Stimulated activated CD4-positive, alpha-beta T cell treated with anti-CD3 and anti-CD28 coated beads, TNF-alpha, amount 100 ng/mL, for 1 hour (primary cell): ENCODE data around the gene PIGL.
"Not testable (repeated sequence)": the region's sequence is repeated elsewhere in the genome, so short reads cannot be mapped to it uniquely, and the experiment has no call there.

Experiments used
- DNase-seq, 3 donors: peaks; one replicate each; pipeline ENCODE4 v3.0.0-alpha.2; 2020; ENCODE audit warnings: low read depth in 3 of 3, low spot score in 1 of 3

Gene PIGL

DNA sequence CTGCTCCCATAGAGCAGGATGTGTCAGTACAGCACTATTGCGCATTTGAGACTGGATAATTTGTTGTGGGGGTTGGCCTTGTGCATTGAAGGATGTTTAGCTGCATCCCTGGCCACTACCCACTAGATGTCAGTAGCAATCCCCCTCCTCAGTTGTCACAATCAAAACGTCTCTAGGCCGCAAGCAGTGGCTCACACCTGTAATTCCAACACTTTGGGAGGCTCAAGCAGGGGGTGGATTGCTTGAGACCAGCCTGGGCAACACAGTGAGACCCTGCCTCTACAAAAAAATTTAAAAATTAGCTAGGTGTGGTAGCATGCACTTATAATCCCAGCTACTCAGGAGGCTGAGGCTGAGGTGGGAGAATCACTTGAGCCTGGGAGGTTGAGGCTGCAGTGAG is 87.8 kb downstream of the PIGL start:
- DNase-seq: no peak

DNA sequence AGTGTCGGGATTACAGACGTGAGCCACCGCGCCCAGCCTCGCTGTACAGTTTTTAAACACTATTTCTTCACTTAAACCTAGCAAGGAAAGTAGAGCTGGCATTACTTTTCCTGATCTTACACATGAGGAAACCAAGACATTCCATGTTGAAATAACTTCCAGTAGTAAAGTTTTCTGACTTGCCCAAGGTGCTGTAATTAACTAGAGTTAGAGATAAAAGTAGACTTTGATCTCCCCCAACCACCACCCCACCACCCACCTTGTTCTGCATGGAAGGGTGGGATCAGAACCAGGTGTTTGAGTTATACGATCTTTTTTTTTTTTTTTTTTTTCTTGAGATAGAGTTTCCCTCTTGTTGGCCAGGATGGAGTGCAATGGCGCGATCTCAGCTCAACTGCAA is 89.2 kb downstream of the PIGL start:
- DNase-seq: no peak

DNA sequence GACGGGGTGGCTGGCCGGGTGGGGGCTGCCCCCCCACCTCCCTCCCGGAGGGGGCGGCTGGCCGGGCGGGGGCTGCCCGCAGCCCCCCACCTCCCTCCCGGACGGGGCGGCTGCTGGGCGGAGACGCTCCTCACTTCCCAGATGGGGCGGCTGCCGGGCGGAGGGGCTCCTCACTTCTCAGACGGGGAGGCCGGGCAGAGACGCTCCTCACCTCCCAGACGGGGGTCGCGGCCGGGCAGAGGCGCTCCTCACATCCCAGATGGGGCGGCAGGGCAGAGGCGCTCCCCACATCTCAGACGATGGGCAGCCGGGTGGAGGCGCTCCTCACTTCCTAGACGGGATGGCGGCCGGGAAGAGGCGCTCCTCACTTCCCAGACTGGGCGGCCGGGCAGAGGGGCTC is 95.1 kb downstream of the PIGL start:
- DNase-seq: not testable (repeated sequence)

DNA sequence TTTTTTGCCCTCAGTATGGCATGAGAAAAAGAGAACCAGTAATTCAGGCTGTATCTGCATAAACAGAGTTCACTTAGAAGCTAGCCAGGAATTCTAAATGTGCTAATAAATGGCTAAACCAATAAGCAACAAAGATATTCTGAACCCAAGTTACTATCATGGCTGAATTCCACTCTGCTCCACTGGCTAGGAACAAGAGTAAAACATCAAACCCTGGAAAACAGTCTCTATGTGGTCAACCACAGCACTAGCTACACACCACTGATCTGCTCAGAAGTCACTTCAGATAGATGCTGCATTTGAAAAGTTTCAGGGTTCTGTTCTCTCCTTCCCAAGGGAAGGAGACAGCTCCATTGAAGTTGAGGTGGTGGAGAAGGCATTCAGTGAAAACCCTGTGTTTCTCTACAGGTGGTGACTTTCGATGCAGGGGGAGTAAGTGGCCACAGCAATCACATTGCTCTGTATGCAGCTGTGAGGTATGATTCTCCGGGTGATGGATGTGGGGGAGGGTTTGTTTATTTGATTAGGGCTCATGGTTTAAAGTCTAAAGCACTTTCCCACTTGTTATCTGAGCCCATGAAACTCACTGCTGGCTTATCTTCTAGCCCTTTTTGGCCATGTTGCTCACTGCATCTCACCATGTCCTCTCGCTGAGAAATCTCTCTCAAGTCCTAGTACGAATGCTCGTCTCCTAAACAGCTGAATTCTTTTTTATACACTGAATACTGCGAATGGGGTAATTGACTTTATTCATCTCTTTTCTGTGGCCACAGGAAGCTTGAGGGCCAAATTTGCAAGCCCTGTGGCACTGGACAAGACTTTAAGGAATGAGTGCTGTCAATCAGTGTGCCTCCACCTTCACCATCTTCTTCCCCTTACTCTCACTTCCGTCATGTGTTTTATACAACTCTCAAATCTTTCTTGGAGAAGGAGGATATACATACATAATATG is 96.4 kb downstream of the PIGL start:
- DNase-seq: no peak

DNA sequence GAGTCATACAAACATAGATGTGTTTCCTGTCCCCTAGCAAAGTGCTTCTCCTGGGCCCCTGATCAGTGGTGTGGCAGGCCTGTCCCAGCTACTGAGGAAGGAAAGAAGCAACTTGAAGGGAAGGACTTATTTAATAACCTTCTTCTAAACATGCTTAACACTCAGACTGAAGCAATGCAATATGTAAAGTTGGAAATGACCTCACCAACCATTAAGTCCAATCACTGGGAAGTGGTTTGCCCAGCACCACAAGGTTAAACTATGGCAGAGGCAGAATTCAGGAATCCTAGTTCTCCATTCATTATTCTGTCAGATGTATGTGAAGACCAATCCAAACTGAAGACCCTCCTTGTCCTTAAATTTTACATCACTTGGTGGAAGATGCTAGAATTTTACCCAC is 97.2 kb downstream of the PIGL start:
- no peak for DNase-seq

DNA sequence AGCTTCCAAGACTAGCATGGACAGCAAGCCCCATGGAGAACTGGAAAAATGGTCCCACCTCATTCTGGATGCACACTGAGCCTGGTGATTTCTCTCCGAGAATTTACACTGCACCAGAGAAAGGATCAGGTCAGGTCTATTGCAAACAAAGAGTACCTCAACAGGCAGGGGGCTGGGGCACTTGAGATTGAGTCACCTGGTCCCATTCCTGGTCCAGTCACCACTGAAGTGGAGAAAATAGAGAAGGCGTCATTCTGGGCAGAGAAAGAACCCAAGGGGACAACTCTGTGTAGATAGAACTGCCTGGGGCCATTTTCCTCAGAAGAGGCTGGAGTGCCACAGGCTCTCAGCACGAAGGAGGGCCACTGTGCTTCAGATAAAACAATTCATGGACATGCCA is 97.8 kb downstream of the PIGL start:
- no peak for DNase-seq

DNA sequence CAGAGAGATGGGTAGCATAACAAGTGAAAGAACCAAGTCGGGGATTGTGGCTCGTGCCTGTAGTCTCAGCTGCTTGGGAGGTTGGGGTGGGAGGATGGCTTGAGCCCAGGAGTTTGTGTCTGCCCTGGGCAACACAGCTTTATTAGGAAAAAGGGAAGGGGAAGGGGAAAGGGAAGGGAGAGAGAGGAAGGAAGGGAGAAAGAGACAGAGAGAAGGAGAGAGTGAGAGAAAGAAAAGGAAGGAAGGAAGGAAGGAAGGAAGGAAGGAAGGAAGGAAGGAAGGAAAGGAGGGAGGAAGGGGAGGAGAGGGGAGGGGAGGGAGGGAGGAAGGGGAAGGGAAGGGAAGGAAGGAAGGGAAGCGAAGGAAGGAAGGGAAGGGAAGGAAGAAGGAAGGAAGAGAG is 103.0 kb downstream of the PIGL start:
- no peak for DNase-seq

DNA sequence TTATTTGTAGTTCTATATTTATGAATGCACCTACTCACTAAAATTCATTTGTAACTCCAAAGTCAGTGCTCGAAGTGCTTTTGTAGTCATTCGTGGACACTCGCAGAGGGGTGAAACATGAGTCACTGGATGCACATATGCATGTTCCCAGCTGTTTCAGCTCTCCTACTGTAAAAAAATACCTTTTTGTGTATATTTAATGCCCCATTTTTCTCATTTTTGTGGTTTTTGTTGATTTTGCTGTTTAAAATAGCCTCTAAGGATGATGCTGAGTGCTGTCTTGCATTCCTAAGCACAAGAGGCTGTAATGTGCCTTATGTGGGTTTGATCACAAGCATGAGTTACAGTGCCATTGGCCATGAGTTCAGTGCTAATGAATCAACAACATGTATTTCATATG is 105.6 kb downstream of the PIGL start:
- no peak for DNase-seq

DNA sequence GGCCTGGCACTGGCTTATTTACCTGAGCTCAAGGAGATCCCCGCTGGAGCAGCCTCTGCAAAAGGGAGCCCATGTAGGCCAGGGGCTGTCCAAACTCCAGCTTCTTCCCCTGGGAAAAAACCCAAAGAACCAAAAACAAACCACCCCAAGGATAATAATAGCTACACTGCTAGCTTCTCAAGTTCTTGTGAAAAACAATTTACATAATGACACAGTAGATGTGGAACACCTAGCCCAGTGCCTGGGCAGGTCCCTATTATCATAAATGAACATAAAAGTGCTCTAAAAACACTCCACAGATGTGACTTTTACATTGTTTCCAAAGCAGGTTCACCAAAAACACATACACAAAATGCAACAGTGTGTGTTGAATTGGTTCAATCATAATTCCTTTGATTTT is 109.0 kb downstream of the PIGL start:
- no peak for DNase-seq

DNA sequence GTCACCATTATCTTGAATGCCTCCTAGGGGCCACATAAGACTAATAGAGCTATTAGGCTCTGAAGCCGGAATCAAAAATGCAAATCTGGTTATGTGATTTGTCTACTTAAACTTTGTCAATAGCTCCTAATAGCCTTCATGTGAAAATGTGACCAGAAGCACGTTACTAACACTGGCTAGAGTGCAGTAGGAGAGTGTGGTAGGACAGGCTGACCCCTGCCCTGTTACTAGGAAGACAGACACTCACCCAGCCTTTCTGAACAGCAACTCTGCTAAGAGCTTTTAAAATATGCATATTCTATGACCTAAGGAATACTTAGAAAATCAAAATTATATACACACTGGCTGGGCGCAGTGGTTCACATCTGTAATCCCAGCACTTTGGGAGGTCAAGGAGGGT is 110.0 kb downstream of the PIGL start:
- DNase-seq: no peak

DNA sequence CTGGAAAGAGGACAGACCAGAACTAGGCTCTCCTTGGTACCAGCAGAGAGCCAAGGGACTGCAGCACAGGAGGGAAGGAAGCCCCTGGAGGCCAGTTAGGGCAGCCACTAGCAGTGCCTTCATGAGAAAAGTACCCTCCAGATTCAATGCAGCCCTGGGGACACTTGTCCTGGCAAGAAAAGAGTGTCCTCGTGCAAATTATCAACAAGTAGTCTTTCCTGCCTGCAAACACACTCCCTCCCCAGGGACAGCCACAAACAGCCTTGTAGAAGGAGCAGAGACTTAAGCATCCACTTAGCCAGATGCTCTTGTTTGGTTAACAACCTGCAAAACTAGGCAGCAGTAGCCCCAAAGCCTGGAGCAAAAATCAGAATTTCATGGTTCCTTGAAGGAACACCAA is 112.0 kb downstream of the PIGL start:
- DNase-seq: no peak

DNA sequence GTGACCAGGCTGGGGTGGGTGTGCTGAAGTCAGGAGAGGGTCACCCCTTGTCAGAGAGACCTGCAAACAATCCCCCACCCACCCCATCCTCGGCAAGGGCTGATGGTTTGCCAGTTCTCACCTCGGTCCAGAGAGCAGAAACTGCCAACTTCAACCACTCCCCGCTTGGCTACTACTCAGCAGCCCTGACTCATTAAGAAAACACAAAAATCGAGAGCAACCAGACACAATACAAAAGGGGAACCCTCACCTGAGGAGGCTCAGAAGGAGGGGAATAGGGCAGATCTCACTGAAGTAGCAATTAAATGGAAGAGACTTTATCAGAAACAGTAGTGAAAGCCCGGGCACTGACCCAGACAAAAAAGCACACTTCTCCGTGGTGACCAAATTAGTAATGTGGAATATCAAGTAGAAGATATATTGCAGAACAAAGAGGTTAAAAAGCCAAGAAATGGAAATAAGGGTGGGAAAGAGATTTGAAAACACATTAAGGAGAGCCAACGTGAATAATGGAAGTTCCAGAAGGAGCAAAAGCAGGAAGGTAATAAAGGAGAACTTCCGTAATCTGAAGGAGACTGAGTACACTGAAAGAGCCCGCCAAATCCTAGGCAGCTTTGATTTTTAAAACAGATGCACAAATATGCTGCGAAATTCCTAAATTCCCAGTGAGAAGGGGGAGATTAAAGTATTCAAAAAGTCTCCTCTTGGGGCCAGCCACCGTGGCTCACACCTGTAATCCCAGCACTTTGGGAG is 112.7 kb downstream of the PIGL start:
- no peak for DNase-seq

DNA sequence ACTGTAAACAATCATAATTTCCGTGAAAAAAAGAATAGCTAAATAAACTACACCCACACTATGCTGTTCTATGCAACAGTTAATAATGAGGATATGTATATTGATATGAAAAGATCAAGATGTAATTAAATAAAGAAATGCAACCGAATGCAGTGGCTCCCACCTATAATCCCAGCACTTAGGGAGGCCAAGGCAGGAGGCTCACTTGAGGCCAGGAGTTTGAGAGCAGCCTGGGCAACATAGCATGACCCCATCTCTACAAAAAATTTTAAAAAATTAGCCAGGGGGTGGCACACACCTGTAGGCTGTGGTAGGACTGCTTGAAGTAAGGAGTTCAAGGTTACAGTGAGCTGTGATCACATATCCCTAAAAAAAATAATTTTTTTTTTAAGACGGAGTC is 121.4 kb downstream of the PIGL start:
- no peak for DNase-seq

DNA sequence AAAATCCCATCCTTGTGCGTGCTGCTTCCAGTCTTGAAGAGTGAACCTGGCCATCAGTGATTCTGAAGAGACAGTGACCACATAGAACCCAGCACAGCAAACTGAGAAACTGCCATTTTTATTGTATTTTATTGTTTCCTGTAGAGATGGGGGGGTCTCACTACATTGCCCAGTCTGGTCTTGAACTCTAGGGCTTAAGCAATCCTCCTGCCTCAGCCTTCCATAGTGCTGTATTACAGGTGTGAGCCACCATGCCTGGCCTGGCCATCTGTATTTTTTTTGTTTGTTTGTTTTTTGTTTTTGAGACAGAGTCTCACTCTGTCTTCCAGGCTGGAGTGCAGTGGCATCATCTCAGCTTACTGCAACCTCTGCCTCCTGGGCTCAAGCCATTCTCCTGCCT is 122.4 kb downstream of the PIGL start:
- DNase-seq: no peak

DNA sequence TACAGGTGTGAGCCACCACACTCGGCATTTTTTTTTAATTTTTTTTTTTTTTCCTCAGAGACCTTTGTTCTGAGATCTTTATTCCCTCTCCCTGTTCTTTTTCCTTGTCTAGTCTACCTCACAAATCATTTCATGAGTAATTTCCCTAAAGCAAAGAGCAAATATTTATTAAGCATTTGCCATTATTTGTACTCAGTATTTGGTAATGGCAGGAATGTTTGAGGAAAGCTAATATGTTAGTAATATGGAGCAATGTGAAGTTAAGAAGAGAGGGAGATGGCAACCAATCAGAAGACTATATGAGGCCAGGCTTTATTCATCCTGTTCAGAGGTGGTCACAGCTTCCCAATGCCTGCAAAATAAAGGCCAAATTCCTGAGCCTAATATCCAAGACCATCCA is 122.9 kb downstream of the PIGL start:
- DNase-seq: no peak

DNA sequence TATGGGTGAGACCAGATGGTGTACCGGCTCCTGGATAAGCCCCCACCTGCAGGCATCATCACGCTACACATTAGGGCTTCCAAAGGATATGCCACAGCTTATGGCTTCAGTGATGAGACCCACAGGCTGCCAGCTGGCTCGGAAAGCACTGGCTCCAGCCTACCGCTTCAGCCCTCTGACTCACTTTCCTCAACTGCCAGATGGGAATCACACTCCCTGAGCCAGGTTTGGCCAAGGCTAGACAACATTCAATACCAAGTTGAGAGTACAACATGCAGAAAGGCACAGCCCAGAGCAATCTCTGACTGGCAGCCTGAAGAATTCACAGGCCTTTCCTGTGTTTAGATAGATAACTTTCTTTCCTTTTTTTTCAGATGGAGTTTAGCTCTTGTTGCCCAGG is 126.0 kb downstream of the PIGL start:
- DNase-seq: no peak

DNA sequence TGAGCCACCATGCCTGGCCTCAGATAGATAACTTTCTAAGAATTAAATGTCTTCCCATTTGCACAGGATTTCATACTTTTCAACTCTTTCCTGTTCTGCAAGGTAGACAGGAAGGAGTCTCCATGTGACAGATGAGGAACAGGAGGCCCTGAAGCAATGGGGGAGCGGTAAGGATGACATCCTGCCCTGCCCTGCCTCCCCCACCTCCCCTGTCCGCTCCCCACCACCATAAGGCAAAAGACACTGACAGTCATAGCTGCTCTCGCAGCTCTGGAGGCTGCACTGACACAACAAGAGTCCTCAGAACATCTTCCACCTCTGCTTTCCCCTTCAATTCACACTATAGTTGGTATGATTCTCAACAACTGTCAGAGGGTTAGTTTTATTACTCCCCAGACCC is 126.6 kb downstream of the PIGL start:
- no peak for DNase-seq

DNA sequence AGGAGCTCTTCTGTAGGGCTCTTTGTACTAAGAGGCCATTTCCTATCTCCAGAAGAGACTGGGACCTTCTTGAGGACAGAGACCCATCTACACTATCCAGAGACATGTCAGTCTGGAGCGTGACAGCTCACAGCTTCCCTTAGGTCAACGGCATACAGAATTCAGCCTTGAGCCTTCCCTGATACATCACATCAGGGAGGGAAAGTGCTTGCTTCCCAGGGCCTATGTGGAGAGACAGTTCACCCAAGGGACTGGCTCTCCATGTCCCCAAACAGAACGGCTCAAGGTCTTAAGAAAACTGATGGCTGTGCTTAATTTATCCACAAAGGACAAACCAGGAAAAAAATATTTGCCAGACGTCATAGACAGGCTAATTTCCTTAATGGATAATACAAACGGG is 128.6 kb downstream of the PIGL start:
- DNase-seq: no peak

DNA sequence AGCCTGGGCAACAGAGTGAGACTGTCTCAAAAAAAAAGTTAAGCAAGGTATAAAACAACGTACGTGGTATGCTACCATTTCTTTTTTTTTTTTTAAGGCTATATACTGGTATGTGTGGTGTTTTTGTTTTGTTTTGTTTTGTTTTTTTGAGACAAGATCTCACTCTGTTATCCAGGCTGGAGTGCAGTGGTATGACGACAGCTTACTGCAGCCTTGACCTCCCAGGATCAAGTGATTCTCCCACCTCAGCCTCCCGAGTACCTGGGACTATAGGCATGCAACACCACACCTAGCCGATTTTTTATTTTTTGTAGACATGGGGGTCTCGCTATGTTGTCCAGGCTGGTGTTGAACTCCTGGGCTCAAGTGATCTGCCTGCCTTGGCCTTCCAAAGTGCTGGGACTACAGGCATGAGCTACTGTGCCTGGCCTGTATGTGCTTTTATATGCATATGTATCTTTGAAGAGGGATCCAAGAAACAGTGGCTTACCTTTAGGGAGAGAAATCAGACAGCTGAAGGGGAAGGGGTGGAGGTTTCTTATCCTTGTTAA is 129.8 kb downstream of the PIGL start:
- DNase-seq: no peak

DNA sequence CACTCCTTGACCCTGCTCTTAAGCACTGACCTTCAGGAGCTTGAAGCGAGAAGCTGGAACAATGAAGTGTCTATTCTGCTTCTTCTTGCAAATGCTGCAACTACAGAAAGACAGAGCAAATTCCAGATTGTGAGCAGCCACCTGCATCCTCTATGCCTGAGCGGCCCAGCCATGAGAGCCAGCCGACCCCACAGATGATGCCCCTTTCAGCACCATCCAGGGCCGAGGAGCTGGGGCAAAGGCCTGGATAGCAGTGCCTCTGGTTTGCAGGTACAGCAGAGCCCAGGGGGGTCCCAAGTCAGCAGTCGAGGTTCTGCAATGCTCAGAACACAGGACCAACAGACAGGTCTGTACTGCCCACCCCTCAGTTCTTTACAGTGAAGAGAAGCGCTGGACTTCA is 131.6 kb downstream of the PIGL start:
- DNase-seq: no peak

DNA sequence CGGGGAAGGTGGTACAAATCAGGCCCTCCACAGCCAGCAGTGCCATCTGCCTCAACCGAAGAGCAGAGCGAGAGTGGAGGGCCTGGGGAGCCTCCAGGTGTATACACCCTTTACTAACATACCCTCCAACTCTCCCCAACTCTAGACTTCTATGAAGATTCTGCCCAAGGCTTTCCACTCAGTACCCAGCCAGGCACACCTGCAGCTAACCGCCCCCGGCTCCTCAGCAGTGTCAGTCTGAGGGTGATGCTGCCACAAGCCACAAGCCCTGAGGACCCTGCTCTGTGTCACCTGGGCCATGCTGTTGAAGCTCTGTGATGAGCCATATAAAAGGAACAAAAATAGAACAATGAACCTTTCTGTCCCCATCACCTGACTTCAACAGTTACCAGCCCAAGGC is 132.4 kb downstream of the PIGL start:
- no peak for DNase-seq

DNA sequence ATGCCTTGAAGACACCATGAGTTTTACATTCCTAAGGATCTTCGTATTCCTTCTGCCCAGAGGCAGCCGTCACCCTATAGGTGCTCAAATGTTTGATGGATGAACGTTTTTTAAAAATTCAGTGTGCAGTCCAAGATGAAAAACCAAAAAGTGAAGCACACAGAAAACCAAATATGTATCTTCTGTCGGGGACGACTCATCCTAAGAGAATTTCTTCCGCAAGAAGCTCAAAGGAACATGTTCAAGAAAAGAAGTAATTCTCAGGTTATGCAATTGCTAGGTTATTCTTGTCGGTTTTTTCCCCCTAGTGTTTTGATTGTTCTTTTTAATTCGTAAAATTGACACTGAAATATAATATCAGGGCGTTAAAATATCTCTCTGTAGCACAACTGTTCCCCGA is 134.8 kb downstream of the PIGL start:
- no peak for DNase-seq
